Retinal pigment epithelial cell (primary cell): ENCODE measurements around the gene STPG4.

Experiments
- DNase-seq: peaks from one replicate; pipeline ENCODE4 v3.0.0-alpha.2; 2010; ENCODE audit warnings: low read depth
- H3K4me3 ChIP-seq: 2 replicates; pipeline ENCODE4 v1.5.1; 2011; ENCODE audit warnings: mild to moderate bottlenecking, low read length, control low read depth, moderate library complexity
- CTCF ChIP-seq: conservative IDR thresholded peaks from 2 replicates; pipeline ENCODE4 v1.5.1; 2011; ENCODE audit warnings: low read depth, low read length, control low read depth, inconsistent platforms

Gene STPG4

GRCh38 chr2:47039489-47039870, 115.6 kb downstream of the STPG4 start:
- no peak overlapping the region for H3K4me3 ChIP-seq
- TF ChIP-seq CTCF = no peak
- no peak for DNase-seq

GRCh38 chr2:47038656-47039488, 116.2 kb downstream of the STPG4 start:
- no peak for DNase-seq
- TF ChIP-seq CTCF = no peak
- H3K4me3 ChIP-seq = no peak overlapping the region

GRCh38 chr2:47037678-47038077, 117.4 kb downstream of the STPG4 start:
- no peak overlapping the region for H3K4me3 ChIP-seq
- no peak for TF ChIP-seq CTCF
- no peak for DNase-seq
